OCI-LY1 (cell line): ENCODE results near the gene CRTC3.
A peak's percentile ranks its signal among the peaks of the same experiment; 100 is the strongest.

Experiments used
- H2AFZ ChIP-seq: fragments of 200-600 bp; sonication (generic), shearing (Covaris generic); 2 replicates; pipeline ENCODE4 v1.6.0; 2014; ENCODE audit warnings: antibody characterized with exemption, mild to moderate bottlenecking, low read length
- H3F3A ChIP-seq: fragments of 200-600 bp; sonication (generic), shearing (Covaris generic); 2 replicates; pipeline ENCODE4 v1.6.0; 2014; ENCODE audit warnings: mild to moderate bottlenecking, antibody characterized with exemption, low read length, moderate library complexity; ENCODE audit not compliant: insufficient read depth
- H3K27ac ChIP-seq: fragments of 200-600 bp; sonication (generic); 2 replicates; pipeline ENCODE4 v1.5.1; 2014; ENCODE audit warnings: low read length, mixed run types, mild to moderate bottlenecking, low read depth; ENCODE audit not compliant: poor library complexity, severe bottlenecking
- H3K27me3 ChIP-seq: fragments of 200-600 bp; sonication (generic); 2 replicates; pipeline ENCODE4 v1.6.0; 2014; ENCODE audit warnings: antibody characterized with exemption, mild to moderate bottlenecking, low read length, moderate library complexity; ENCODE audit not compliant: insufficient read depth
- H3K36me3 ChIP-seq: fragments of 200-600 bp; sonication (generic); 2 replicates; pipeline ENCODE4 v1.6.1; 2014; ENCODE audit warnings: mild to moderate bottlenecking, antibody characterized with exemption, low read length, moderate library complexity, mixed read lengths; ENCODE audit not compliant: insufficient read depth
- H3K4me1 ChIP-seq: fragments of 200-600 bp; sonication (generic); 2 replicates; pipeline ENCODE4 v1.5.1; 2014; ENCODE audit warnings: mild to moderate bottlenecking, low read length, moderate library complexity; ENCODE audit not compliant: insufficient read depth, severe bottlenecking
- H3K4me2 ChIP-seq: fragments of 200-600 bp; sonication (generic), shearing (Covaris generic); 2 replicates; pipeline ENCODE4 v1.6.1; 2014; ENCODE audit warnings: low read length
- H3K4me3 ChIP-seq: fragments of 200-600 bp; sonication (generic); 2 replicates; pipeline ENCODE4 v1.5.1; 2014; ENCODE audit warnings: low read length, low read depth, mild to moderate bottlenecking, mixed read lengths; ENCODE audit not compliant: poor library complexity, severe bottlenecking
- H3K79me2 ChIP-seq: fragments of 200-600 bp; shearing (Covaris generic); 2 replicates; pipeline ENCODE4 v1.6.1; 2016; ENCODE audit warnings: mixed run types, low read length, mixed read lengths; ENCODE audit not compliant: insufficient read depth
- H3K9ac ChIP-seq: fragments of 200-600 bp; sonication (generic), shearing (Covaris generic); 2 replicates; pipeline ENCODE4 v1.6.1; 2014; ENCODE audit warnings: mild to moderate bottlenecking, low read length, mixed read lengths
- H3K9me2 ChIP-seq: fragments of 200-600 bp; sonication (generic), shearing (Covaris generic); 2 replicates; pipeline ENCODE4 v1.6.1; 2014; ENCODE audit warnings: low read depth, mild to moderate bottlenecking, low read length, mixed read lengths
- H3K9me3 ChIP-seq: fragments of 200-600 bp; shearing (Covaris generic); 2 replicates; pipeline ENCODE4 v1.6.1; 2014; ENCODE audit warnings: low read length, mixed read lengths
- H4K20me1 ChIP-seq: fragments of 200-600 bp; sonication (generic), shearing (Covaris generic); 2 replicates; pipeline ENCODE4 v1.6.0; 2016; ENCODE audit warnings: mild to moderate bottlenecking, low read length; ENCODE audit not compliant: insufficient read depth
- CTCF ChIP-seq: fragments of 200-600 bp; sonication (generic), shearing (Covaris generic); IDR thresholded peaks from 2 replicates; pipeline ENCODE4 v1.5.1; 2017; ENCODE audit warnings: mild to moderate bottlenecking, antibody characterized with exemption, low read length, moderate library complexity, mixed read lengths
- EZH2 ChIP-seq: fragments of 200-600 bp; sonication (generic), shearing (Covaris generic); IDR thresholded peaks from 2 replicates; pipeline ENCODE4 v1.8.0; 2017; ENCODE audit warnings: borderline replicate concordance, mixed run types, mild to moderate bottlenecking, antibody characterized with exemption, low read length, moderate library complexity, mixed read lengths

CRTC3 gene

GRCh38 chr15:90637693-90638092 is 108.0 kb downstream of the CRTC3 start:
- no peak overlapping the region for H3K4me2 ChIP-seq
- H3K36me3 ChIP-seq, result no peaks in the 10 kb centered on the region; the same call in 1 of the 2 replicates
- no peak for TF ChIP-seq EZH2
- no peak overlapping the region for H2AFZ ChIP-seq
- H3K27ac ChIP-seq, result no peak overlapping the region
- H3K27me3 ChIP-seq, result no peaks in the 10 kb centered on the region
- H3K79me2 ChIP-seq, result no peaks in the 10 kb centered on the region
- H3K9ac ChIP-seq, result no peak overlapping the region
- no peak overlapping the region for H3K4me3 ChIP-seq
- H3K9me3 ChIP-seq, result no peaks in the 10 kb centered on the region
- no peaks in the 10 kb centered on the region for H3F3A ChIP-seq
- no peaks in the 10 kb centered on the region for H3K9me2 ChIP-seq
- no peaks in the 10 kb centered on the region for H3K4me1 ChIP-seq
- H4K20me1 ChIP-seq, result no peaks in the 10 kb centered on the region

GRCh38 chr15:90638201-90638691 is 108.5 kb downstream of the CRTC3 start:
- H3K79me2 ChIP-seq, result no peaks in the 10 kb centered on the region
- no peak overlapping the region for H3K9ac ChIP-seq
- no peak overlapping the region for H2AFZ ChIP-seq
- H3K4me1 ChIP-seq, result no peaks in the 10 kb centered on the region
- no peak overlapping the region for H3K27ac ChIP-seq
- no peaks in the 10 kb centered on the region; the same call in 1 of the 2 replicates for H3K36me3 ChIP-seq
- H3K4me3 ChIP-seq, result no peak overlapping the region
- no peaks in the 10 kb centered on the region for H3K9me2 ChIP-seq
- no peaks in the 10 kb centered on the region for H3F3A ChIP-seq
- no peaks in the 10 kb centered on the region for H3K9me3 ChIP-seq
- H3K27me3 ChIP-seq, result no peaks in the 10 kb centered on the region
- no peak for TF ChIP-seq CTCF
- TF ChIP-seq EZH2, result no peak
- H3K4me2 ChIP-seq, result no peak overlapping the region
- no peaks in the 10 kb centered on the region for H4K20me1 ChIP-seq

DNA sequence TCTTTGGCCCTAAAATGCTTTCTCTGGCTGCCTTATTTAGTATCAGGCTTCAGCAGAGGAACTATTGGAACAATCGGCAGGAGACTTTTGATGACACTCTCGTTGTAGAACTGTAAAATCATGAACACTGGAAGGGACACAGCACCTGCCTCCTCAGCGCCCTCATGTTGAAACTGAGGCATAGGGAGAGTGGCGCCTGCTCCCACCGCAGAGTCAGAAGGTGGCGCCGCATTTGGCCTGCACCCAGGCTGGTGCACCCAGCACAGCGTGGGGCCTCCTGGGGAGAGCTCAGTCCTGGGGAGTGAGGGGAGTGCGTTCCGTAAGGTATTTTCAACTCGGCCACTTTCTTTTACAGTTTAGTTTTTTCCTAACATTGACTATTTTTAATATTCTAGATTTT is 109.2 kb downstream of the CRTC3 start:
- Histone ChIP-seq H3K9me3 (no peaks in the 10 kb centered on the region), H3K27me3 (no peaks in the 10 kb centered on the region), H3K4me3 (no peak overlapping the region), H3K4me1 (no peaks in the 10 kb centered on the region), H3K27ac (no peak overlapping the region), H4K20me1 (no peaks in the 10 kb centered on the region), H3F3A (no peaks in the 10 kb centered on the region), H3K9me2 (no peaks in the 10 kb centered on the region), H3K36me3 (no peaks in the 10 kb centered on the region; the same call in 1 of the 2 replicates), H3K79me2 (no peaks in the 10 kb centered on the region), H2AFZ (no peak overlapping the region), H3K9ac (no peak overlapping the region), H3K4me2 (no peak overlapping the region)
- TF ChIP-seq EZH2, result no peak
- TF ChIP-seq CTCF, result peak; percentile 43

GRCh38 chr15:90640862-90641261 is 111.1 kb downstream of the CRTC3 start:
- no peaks in the 10 kb centered on the region for H4K20me1 ChIP-seq
- H3K27ac ChIP-seq, result no peak overlapping the region
- H3K27me3 ChIP-seq, result no peaks in the 10 kb centered on the region
- H3K4me3 ChIP-seq, result no peak overlapping the region
- H3K4me2 ChIP-seq, result no peak overlapping the region
- no peaks in the 10 kb centered on the region; the same call in 1 of the 2 replicates for H3K36me3 ChIP-seq
- H3K9me2 ChIP-seq, result no peaks in the 10 kb centered on the region
- H2AFZ ChIP-seq, result no peak overlapping the region
- no peaks in the 10 kb centered on the region for H3K79me2 ChIP-seq
- H3K4me1 ChIP-seq, result no peaks in the 10 kb centered on the region
- no peak for TF ChIP-seq EZH2
- TF ChIP-seq CTCF, result no peak
- H3K9ac ChIP-seq, result no peak overlapping the region
- no peaks in the 10 kb centered on the region for H3F3A ChIP-seq
- H3K9me3 ChIP-seq, result no peaks in the 10 kb centered on the region
